PC-9 (cell line): ENCODE data around the gene FAM234A. TPM values are rescaled to one million over a fixed set of nuclear protein-coding genes. Genes with fewer than 3 reads are reported as not detected.

Source experiments
- BruUV-seq: library from RNA; stranded (reverse); fragments of 400-500 nt; replicated peaks from 2 replicates; lab custom pipeline; 2021; lab: Mats Ljungman, UMichigan
- CTCF ChIA-PET: fragments of 300-600 bp; sonication (Branson Sonifier 250); formaldehyde crosslinking; loops from one replicate; lab custom pipeline; 2022; ENCODE audit warnings: antibody characterized with exemption; lab: Charles Lee
- POLR2A ChIA-PET: fragments of 300-600 bp; sonication (Branson Sonifier 250); formaldehyde crosslinking; loops from one replicate; lab custom pipeline; 2022; ENCODE audit warnings: antibody characterized with exemption; ENCODE audit not compliant: unreplicated experiment; lab: Charles Lee
- DNase-seq, 2 experiments: peaks; one replicate each; pipeline versions ENCODE4 v3.0.0 to v3.0.0-alpha.2; 2015 to 2022; ENCODE audit warnings: mixed read lengths in 1 of 2
- H2AFZ ChIP-seq: fragments of 200-600 bp; sonication (generic); 2 replicates; pipeline ENCODE4 v1.8.1; 2017; ENCODE audit warnings: antibody characterized with exemption
- H3F3A ChIP-seq: fragments of 200-600 bp; sonication (generic); 2 replicates; pipeline ENCODE4 v1.8.1; 2017; ENCODE audit warnings: antibody characterized with exemption, mild to moderate bottlenecking, low read depth; ENCODE audit not compliant: insufficient read depth
- H3K27ac ChIP-seq: fragments of 200-600 bp; sonication (generic); 2 replicates; pipeline ENCODE4 v1.6.1; 2016; ENCODE audit warnings: mixed run types
- H3K27me3 ChIP-seq: fragments of 200-600 bp; sonication (generic); 2 replicates; pipeline ENCODE4 v1.6.1; 2016; ENCODE audit warnings: low read depth, mixed run types; ENCODE audit not compliant: insufficient read depth
- H3K36me3 ChIP-seq: fragments of 200-600 bp; sonication (generic); 2 replicates; pipeline ENCODE4 v1.6.1; 2016; ENCODE audit warnings: low read depth, mixed run types
- H3K4me1 ChIP-seq: fragments of 200-600 bp; sonication (generic); replicated peaks from 2 replicates; pipeline ENCODE4 v1.6.1; 2016; ENCODE audit warnings: mixed run types; ENCODE audit not compliant: insufficient read depth
- H3K4me2 ChIP-seq: fragments of 200-600 bp; sonication (generic); 2 replicates; pipeline ENCODE4 v1.6.1; 2017; ENCODE audit warnings: mixed run types
- H3K4me3 ChIP-seq: fragments of 200-600 bp; sonication (generic); 2 replicates; pipeline ENCODE4 v1.6.1; 2016; ENCODE audit warnings: mixed run types
- H3K79me2 ChIP-seq: fragments of 200-600 bp; sonication (generic); 2 replicates; pipeline ENCODE4 v1.6.1; 2017; ENCODE audit warnings: low read depth, mixed run types
- H3K9me2 ChIP-seq: fragments of 200-600 bp; sonication (generic); 2 replicates; pipeline ENCODE4 v1.8.1; 2017; ENCODE audit warnings: mild to moderate bottlenecking; ENCODE audit not compliant: insufficient read depth
- H3K9me3 ChIP-seq: fragments of 200-600 bp; sonication (generic); 2 replicates; pipeline ENCODE4 v1.8.1; 2016; ENCODE audit warnings: low read depth; ENCODE audit not compliant: insufficient read depth
- H4K20me1 ChIP-seq: fragments of 200-600 bp; sonication (generic); 2 replicates; pipeline ENCODE4 v1.8.1; 2017; ENCODE audit not compliant: insufficient read depth
- CTCF ChIP-seq: fragments of 200-600 bp; sonication (generic); conservative IDR thresholded peaks from 2 replicates; pipeline ENCODE4 v1.6.1; 2017; ENCODE audit warnings: mixed run types, antibody characterized with exemption, mild to moderate bottlenecking, moderate library complexity
- EZH2 ChIP-seq: fragments of 200-600 bp; sonication (generic); IDR thresholded peaks from 2 replicates; pipeline ENCODE4 v1.8.0; 2017; ENCODE audit warnings: antibody characterized with exemption, low read depth
- intact Hi-C: fragments of 100-400 bp; cut with micrococcal nuclease; formaldehyde crosslinking; loops from one replicate; pipeline ENCODE4 v1.10.0; 2022; ENCODE audit not compliant: unreplicated experiment
- total RNA-seq: library from RNA; stranded (reverse); gene quantifications from 2 replicates; pipeline ENCODE4 v1.2.3, GENCODE V29; 2021

FAM234A gene
- total RNA-seq, 1 experiment from 2014 or later = 131 TPM

GRCh38 chr16:270381-271255 is 36.0 kb downstream of the FAM234A start:
- BruUV-seq = no TSS peak
- DNase-seq = no peak
- Histone ChIP-seq H2AFZ (no peak overlapping the region), H3K4me1 (no peaks in the 10 kb centered on the region), H3K27ac (no peak overlapping the region), H3K4me2 (no peak overlapping the region), H3K4me3 (no peak overlapping the region), H3K36me3 (no peaks in the 10 kb centered on the region), H4K20me1 (no peaks in the 10 kb centered on the region), H3K79me2 (no peaks in the 10 kb centered on the region), H3K9me2 (no peaks in the 10 kb centered on the region), H3K9me3 (no peaks in the 10 kb centered on the region), H3K27me3 (peaks cover 14% of the 10 kb centered on the region), H3F3A (0 out of 2 replicates have a peak, but pooled peaks cover 5% of the 10 kb centered on the region)
- ChIA-PET POLR2A (no interaction called here), CTCF (no interaction called here)
- TF ChIP-seq CTCF = no peak
- TF ChIP-seq EZH2 = no peak
- intact Hi-C loops = no loop called here

- intact Hi-C loops = no loop called here
- H3K36me3 ChIP-seq = no peaks in the 10 kb centered on the region
Observed at GRCh38 chr16:272633-273546, 38.3 kb downstream of the FAM234A start.

More at GRCh38 chr16:272633-273546, 38.3 kb downstream of the FAM234A start:
- 0 out of 2 replicates have a peak, but pooled peaks cover 5% of the 10 kb centered on the region for H3F3A ChIP-seq
- no peak overlapping the region for H3K4me3 ChIP-seq
- ChIA-PET POLR2A (interaction anchor here (0.5 kb wide), 1 partner anchor 80 kb away, joined by 7 read pairs; the partner anchor contains the start of gene AXIN1), CTCF (no interaction called here)
- peaks cover 14% of the 10 kb centered on the region for H3K27me3 ChIP-seq
- TF ChIP-seq CTCF (no peak), EZH2 (no peak)
- DNase-seq = no peak
- no peak overlapping the region for H2AFZ ChIP-seq
- H3K4me1 ChIP-seq = no peaks in the 10 kb centered on the region
- H4K20me1 ChIP-seq = no peaks in the 10 kb centered on the region
- H3K79me2 ChIP-seq = no peaks in the 10 kb centered on the region
- no peaks in the 10 kb centered on the region for H3K9me2 ChIP-seq
- no peaks in the 10 kb centered on the region for H3K9me3 ChIP-seq
- no TSS peak for BruUV-seq
- H3K4me2 ChIP-seq = no peak overlapping the region
- H3K27ac ChIP-seq = no peak overlapping the region
